Stimulated activated CD4-positive, alpha-beta T cell treated with anti-CD3 and anti-CD28 coated beads, Interleukin-1b, Interleukin-23, amount 100 ng/mL, for 4 hours (primary cell): Measurements from ENCODE around the gene MYBPC2.

ENCODE experiments used
- DNase-seq, 2 donors: peaks; one replicate each; pipeline ENCODE4 v3.0.0-alpha.2; 2020; ENCODE audit warnings: low read depth in 2 of 2

The MYBPC2 gene

GRCh38 chr19:50481351-50482149 is 48.9 kb downstream of the MYBPC2 start:
- DNase-seq: no peak

GRCh38 chr19:50482271-50482855 is 49.7 kb downstream of the MYBPC2 start:
- DNase-seq: no peak

GRCh38 chr19:50482916-50483315 is 50.2 kb downstream of the MYBPC2 start:
- DNase-seq: no peak

- DNase-seq: no peak
These were observed 52.7 kb downstream of the MYBPC2 start for GRCh38 chr19:50485284-50485955.

- DNase-seq: peak; percentile 21 to 43
These were observed 54.3 kb downstream of the MYBPC2 start for GRCh38 chr19:50486823-50487515.

GRCh38 chr19:50488389-50489194 is 55.9 kb downstream of the MYBPC2 start:
- DNase-seq: no peak

GRCh38 chr19:50489461-50490011 is 56.8 kb downstream of the MYBPC2 start:
- DNase-seq: no peak

- no peak for DNase-seq
These were observed 57.7 kb downstream of the MYBPC2 start for GRCh38 chr19:50490411-50490811.

- DNase-seq: no peak
These were observed 58.3 kb downstream of the MYBPC2 start for GRCh38 chr19:50490991-50491472.

- DNase-seq: peak; percentile 11 to 32
These were observed 59.8 kb downstream of the MYBPC2 start for GRCh38 chr19:50492303-50493052.

- DNase-seq: no peak
These were observed 60.5 kb downstream of the MYBPC2 start for GRCh38 chr19:50493171-50493570.

- DNase-seq: no peak
These were observed 61.7 kb downstream of the MYBPC2 start for GRCh38 chr19:50494186-50495019.

GRCh38 chr19:50495020-50495531 is 62.4 kb downstream of the MYBPC2 start:
- no peak for DNase-seq

- no peak for DNase-seq
These were observed 63.7 kb downstream of the MYBPC2 start for GRCh38 chr19:50496189-50497021.

- no peak for DNase-seq
These were observed 64.3 kb downstream of the MYBPC2 start for GRCh38 chr19:50497022-50497405.

GRCh38 chr19:50498219-50499056 is 65.7 kb downstream of the MYBPC2 start:
- no peak for DNase-seq

- no peak for DNase-seq
These were observed 67.5 kb downstream of the MYBPC2 start for GRCh38 chr19:50500060-50500752.
